Colonic mucosa (tissue), 4 donors: ENCODE data around the gene ATG9B. TPM values are rescaled to one million over a fixed set of nuclear protein-coding genes. Genes with fewer than 3 reads are reported as not detected.
A peak's percentile ranks its signal among the peaks of the same experiment; 100 is the strongest.

Source experiments
- DNase-seq: peaks from one replicate; pipeline ENCODE4 v3.0.0-alpha.2; 2020
- H3K27ac ChIP-seq: fragments of 200-600 bp; one replicate; pipeline ENCODE4 v1.8.0; 2021
- H3K27me3 ChIP-seq: fragments of 200-600 bp; one replicate; pipeline ENCODE4 v1.8.0; 2021
- H3K36me3 ChIP-seq: fragments of 200-600 bp; one replicate; pipeline ENCODE4 v1.8.0; 2021
- H3K4me1 ChIP-seq: fragments of 200-600 bp; one replicate; pipeline ENCODE4 v1.8.0; 2021; ENCODE audit warnings: mild to moderate bottlenecking
- H3K4me3 ChIP-seq: fragments of 200-600 bp; one replicate; pipeline ENCODE4 v1.8.0; 2021
- H3K9ac ChIP-seq, 2 donors: one replicate each; pipeline ENCODE4 v1.7.0; 2013; ENCODE audit warnings: control low read depth in 2 of 2, low read depth in 2 of 2, low read length in 2 of 2
- H3K9me3 ChIP-seq: fragments of 200-600 bp; one replicate; pipeline ENCODE4 v1.8.0; 2021
- CTCF ChIP-seq: fragments of 200-600 bp; IDR thresholded peaks from one replicate; pipeline ENCODE4 v1.8.0; 2022; ENCODE audit warnings: antibody characterized with exemption, mild to moderate bottlenecking
- intact Hi-C: fragments of 100-400 bp; cut with DNase I; formaldehyde crosslinking; loops from one replicate; pipeline ENCODE4 v1.14.1; 2022
- total RNA-seq, 2 donors: library from RNA; stranded (reverse); fragmentation: NEBNext Ultra II Directional in 1 of 2; extraction: Animal tissue kit (Norgen Biotek cat#: 25700) in 1 of 2; gene quantifications; one replicate each; pipeline ENCODE4 v1.2.1, GENCODE V29; 2021
- donor health status: healthy.
- donor health status: DM: no; HTN: no; CAD: no.
- donor health status: DM: no; HTN: no; CAD: no.

Gene ATG9B
- total RNA-seq, 2 donors from 2014 or later, result 0.66 to 1.2 TPM

DNA sequence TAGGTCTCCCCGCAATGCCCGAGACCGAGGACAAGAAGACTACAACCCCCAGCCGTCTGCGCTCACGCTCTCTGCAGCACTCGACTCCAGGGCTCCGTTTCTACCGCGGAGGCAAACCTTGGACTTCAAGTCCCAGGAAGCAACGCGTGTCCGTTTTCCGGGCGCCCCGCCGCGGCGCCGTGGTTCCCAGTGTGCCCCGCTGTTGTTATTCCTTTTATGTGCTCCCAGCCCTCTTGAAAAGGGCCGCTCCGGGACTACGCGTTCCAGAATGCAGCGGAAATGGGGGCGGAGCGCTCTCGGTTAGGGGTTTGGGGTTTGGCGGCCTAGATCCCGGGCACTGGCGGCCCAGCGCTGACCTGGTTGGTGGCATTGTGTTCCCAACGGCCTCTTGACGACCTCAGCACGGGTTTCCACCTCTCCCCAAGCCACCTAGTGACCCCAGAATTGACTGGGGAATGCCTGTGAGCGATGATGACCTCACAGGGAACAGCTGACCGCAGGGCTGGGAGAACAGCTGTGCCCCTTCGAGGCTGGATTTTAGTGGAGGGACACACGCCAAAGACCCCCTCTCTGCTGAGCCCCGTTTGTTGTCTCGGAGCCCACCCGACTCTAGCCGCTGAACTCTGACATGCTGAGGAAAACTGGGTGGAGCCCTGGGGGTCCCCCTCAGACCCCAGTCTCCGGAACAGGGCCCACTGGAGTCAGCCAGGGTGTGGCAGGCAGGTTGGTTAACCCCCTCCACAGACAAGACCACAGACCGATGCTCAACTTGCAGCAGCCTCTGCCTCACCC is 33.9 kb upstream of the ATG9B start:
- Histone ChIP-seq H3K4me1 (peaks cover 24% of the 10 kb centered on the region), H3K27me3 (no peaks in the 10 kb centered on the region), H3K27ac (peak overlapping the region; percentile 96), H3K9ac (peak overlapping the region; percentile 76 to 98), H3K9me3 (no peaks in the 10 kb centered on the region), H3K4me3 (peak overlapping the region; percentile 46), H3K36me3 (no peaks in the 10 kb centered on the region)
- intact Hi-C loops, result no loop called here
- DNase-seq, result peak; percentile 99
- TF ChIP-seq CTCF, result no peak

DNA sequence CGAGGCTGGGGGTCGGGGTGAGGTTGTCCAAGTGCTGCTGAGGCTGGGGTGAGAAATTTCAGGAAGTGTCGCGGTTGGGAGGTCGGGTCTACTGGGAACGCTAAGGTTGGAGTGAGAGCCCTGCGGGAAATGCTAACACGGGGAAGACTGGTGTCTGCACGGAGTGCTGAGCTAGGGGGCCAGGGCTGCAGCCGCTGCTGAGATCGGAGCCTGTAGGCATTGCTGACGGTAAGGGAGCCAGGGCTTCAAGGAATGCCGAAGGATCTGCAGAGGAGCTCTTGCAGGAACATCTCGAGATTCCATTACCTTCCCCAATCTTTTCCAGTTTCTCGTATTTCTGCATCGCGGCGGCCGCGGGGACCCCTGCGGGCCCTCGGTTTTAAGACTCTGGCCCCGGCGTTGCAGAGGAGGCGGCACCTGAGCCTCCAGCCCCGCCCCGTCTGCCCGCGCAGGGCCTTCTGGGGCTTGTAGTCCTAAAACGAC is 33.3 kb upstream of the ATG9B start, which contains the start of gene CDK5:
CDK5 (minus strand) TSS at position 392 of the 483 bp plus-strand sequence; CDS start at position 343, 49 bp downstream.
- no peak for TF ChIP-seq CTCF
- no peak for DNase-seq
- H3K9ac ChIP-seq, result peak within 1 kb of the TSS; percentile 76 to 98
- H3K36me3 ChIP-seq, result no peaks in the 10 kb centered on the region
- H3K4me1 ChIP-seq, result peaks cover 24% of the 10 kb centered on the region
- no peaks in the 10 kb centered on the region for H3K27me3 ChIP-seq
- H3K4me3 ChIP-seq, result peak within 1 kb of the TSS; percentile 46
- no peaks in the 10 kb centered on the region for H3K9me3 ChIP-seq
- intact Hi-C loops, result no loop called here
- peak within 1 kb of the TSS; percentile 96 for H3K27ac ChIP-seq

GRCh38 chr7:151056666-151057505 is 32.6 kb upstream of the ATG9B start:
- peak overlapping the region; percentile 46 for H3K4me3 ChIP-seq
- intact Hi-C loops, result no loop called here
- H3K27ac ChIP-seq, result no peak overlapping the region
- peak overlapping the region; percentile 68 to 98 for H3K9ac ChIP-seq
- H3K27me3 ChIP-seq, result no peaks in the 10 kb centered on the region
- peak; percentile 38 for DNase-seq
- no peak for TF ChIP-seq CTCF
- no peaks in the 10 kb centered on the region for H3K36me3 ChIP-seq
- peaks cover 23% of the 10 kb centered on the region for H3K4me1 ChIP-seq
- H3K9me3 ChIP-seq, result no peaks in the 10 kb centered on the region

DNA sequence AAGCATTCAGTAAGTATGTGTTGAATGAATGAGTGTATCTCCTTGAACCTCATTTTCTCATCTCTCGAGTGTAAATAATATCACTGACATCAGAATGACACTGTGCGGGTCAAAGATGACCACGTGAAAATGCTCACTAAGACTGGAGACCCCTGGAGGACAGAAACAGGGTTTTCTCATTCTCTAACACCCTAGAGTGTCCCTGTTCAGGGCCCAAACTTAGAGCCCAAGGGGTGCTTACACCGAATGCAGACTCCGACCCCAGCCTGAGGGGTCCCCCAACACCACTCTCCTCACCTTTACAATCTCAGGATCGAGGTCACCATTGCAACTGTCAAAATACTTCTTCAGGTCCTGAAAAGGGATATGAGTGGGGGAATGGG is 32.0 kb upstream of the ATG9B start:
- H3K4me3 ChIP-seq, result no peak overlapping the region
- H3K9me3 ChIP-seq, result no peaks in the 10 kb centered on the region
- H3K4me1 ChIP-seq, result peaks cover 20% of the 10 kb centered on the region
- no peak for TF ChIP-seq CTCF
- no peaks in the 10 kb centered on the region for H3K27me3 ChIP-seq
- H3K36me3 ChIP-seq, result no peaks in the 10 kb centered on the region
- intact Hi-C loops, result no loop called here
- H3K9ac ChIP-seq, result no peak overlapping the region
- H3K27ac ChIP-seq, result no peak overlapping the region
- DNase-seq, result no peak

GRCh38 chr7:151053751-151054150 is 29.5 kb upstream of the ATG9B start:
- H3K27me3 ChIP-seq, result no peaks in the 10 kb centered on the region
- H3K9me3 ChIP-seq, result no peaks in the 10 kb centered on the region
- no peak for DNase-seq
- TF ChIP-seq CTCF, result no peak
- H3K4me3 ChIP-seq, result no peak overlapping the region
- H3K4me1 ChIP-seq, result peaks cover 14% of the 10 kb centered on the region
- intact Hi-C loops, result no loop called here
- H3K36me3 ChIP-seq, result no peaks in the 10 kb centered on the region
- H3K9ac ChIP-seq, result no peak overlapping the region
- H3K27ac ChIP-seq, result no peak overlapping the region
